ENCODE data around the gene PAQR8. TPM values are rescaled to one million over a fixed set of nuclear protein-coding genes. Genes with fewer than 3 reads are reported as not detected.

Gene PAQR8
- polyA plus RNA-seq, 4 donors, result 14.1 to 78.4 (median 28.6) TPM

GRCh38 chr6:52454556-52454955 lies 92.6 kb downstream of the PAQR8 start:
- DNase-seq, result peak; percentile 53 to 76
- peak overlapping the region in 1 of 3 donors; percentile 21 for H3K27ac ChIP-seq (ENCODE audit: low read depth in 1 of 3, low read length in 2 of 3)
- peaks cover 0 to 3% (median 0%) of the 10 kb centered on the region in 3 donors for H3K36me3 ChIP-seq (ENCODE audit: control insufficient read depth in 3 of 3, insufficient read depth in 2 of 3, low read depth in 1 of 3, low read length in 3 of 3)
- 65 to 93% (median 74%) methylated on average over 2 of the region's 2 CpGs for WGBS, 3 donors
- no peaks in the 10 kb centered on the region for H3K27me3 ChIP-seq (ENCODE audit: control insufficient read depth in 3 of 3, insufficient read depth in 3 of 3, low read length in 3 of 3)
- H3K9me3 ChIP-seq (ENCODE audit: control insufficient read depth in 2 of 2, insufficient read depth in 1 of 2, low read depth in 1 of 2, low read length in 1 of 2), result peaks cover 0 to 4% of the 10 kb centered on the region in 2 donors
- peaks cover 0 to 4% (median 0%) of the 10 kb centered on the region in 3 donors for H3K4me1 ChIP-seq (ENCODE audit: control insufficient read depth in 3 of 3, insufficient read depth in 2 of 3, low read depth in 1 of 3, low read length in 2 of 3)
- H3K4me3 ChIP-seq (ENCODE audit: low read depth in 1 of 3, low read length in 3 of 3), result no peak overlapping the region
- no peak for FAIRE-seq

GRCh38 chr6:52457096-52457495 lies 95.1 kb downstream of the PAQR8 start:
- Histone ChIP-seq H3K27ac (ENCODE audit: low read depth in 1 of 3, low read length in 2 of 3) (peak overlapping the region; percentile 38 to 61 (median 55)), H3K9me3 (ENCODE audit: control insufficient read depth in 2 of 2, insufficient read depth in 1 of 2, low read depth in 1 of 2, low read length in 1 of 2) (no peaks in the 10 kb centered on the region), H3K36me3 (ENCODE audit: control insufficient read depth in 3 of 3, insufficient read depth in 2 of 3, low read depth in 1 of 3, low read length in 3 of 3) (peaks cover 0 to 3% (median 0%) of the 10 kb centered on the region in 3 donors), H3K27me3 (ENCODE audit: control insufficient read depth in 3 of 3, insufficient read depth in 3 of 3, low read length in 3 of 3) (no peaks in the 10 kb centered on the region), H3K4me1 (ENCODE audit: control insufficient read depth in 3 of 3, insufficient read depth in 2 of 3, low read depth in 1 of 3, low read length in 2 of 3) (peaks cover 0 to 4% (median 0%) of the 10 kb centered on the region in 3 donors), H3K4me3 (ENCODE audit: low read depth in 1 of 3, low read length in 3 of 3) (no peak overlapping the region)
- FAIRE-seq (peak; percentile 47), DNase-seq (peak; percentile 60 to 87)
- WGBS, 3 donors, result 39 to 77% (median 56%) methylated on average over 2 of the region's 2 CpGs

Other genes with a start within 250 kb of the PAQR8 start
- gene IL17A, start 175.8 kb upstream of the PAQR8 start, polyA plus RNA-seq, result under 1 TPM in 2 of 4 donors, not detected in 2; 0.03 to 0.19 TPM
- 1 to 10 TPM in 1 of 4 donors, not detected in 3; 1.2 TPM for gene IL17F, start 117.7 kb upstream of the PAQR8 start, polyA plus RNA-seq
- gene MCM3, start 77.4 kb upstream of the PAQR8 start, polyA plus RNA-seq, result 10 to 100 TPM in 3 of 4 donors, 1 to 10 TPM in 1; 9.4 to 58.0 (median 29.0) TPM
- 10 to 100 TPM; 10.4 to 23.8 (median 19.7) TPM for gene EFHC1, start 58.2 kb downstream of the PAQR8 start, polyA plus RNA-seq
- gene TRAM2, start 214.9 kb downstream of the PAQR8 start, polyA plus RNA-seq, result 10 to 100 TPM in 2 of 4 donors, 1 to 10 TPM in 2; 2.7 to 66.0 (median 8.5) TPM